Progenitor cell of endocrine pancreas (in vitro differentiated cells): ENCODE results near the gene ETFB. TPM values are rescaled to one million over a fixed set of nuclear protein-coding genes. Genes with fewer than 3 reads are reported as not detected.
A peak's percentile ranks its signal among the peaks of the same experiment; 100 is the strongest.

Experiments used
- DNase-seq: peaks from one replicate; pipeline ENCODE4 v3.0.0; 2021; ENCODE audit warnings: low spot score; ENCODE audit not compliant: unreplicated experiment
- H3K27ac Mint-ChIP-seq: 2 replicates; pipeline ENCODE4 v1.8.0; 2021; ENCODE audit warnings: mild to moderate bottlenecking, moderate library complexity, mixed read lengths
- H3K27me3 Mint-ChIP-seq: 2 replicates; pipeline ENCODE4 v1.8.0; 2021; ENCODE audit warnings: mixed read lengths
- H3K36me3 Mint-ChIP-seq: 2 replicates; pipeline ENCODE4 v1.8.0; 2022; ENCODE audit warnings: mixed read lengths; ENCODE audit not compliant: insufficient read depth
- H3K4me1 Mint-ChIP-seq: 2 replicates; pipeline ENCODE4 v1.8.0; 2021; ENCODE audit warnings: low read depth, mixed read lengths
- H3K4me3 Mint-ChIP-seq: 2 replicates; pipeline ENCODE4 v1.8.0; 2021; ENCODE audit warnings: low read depth, mild to moderate bottlenecking, moderate library complexity, mixed read lengths
- H3K9me3 Mint-ChIP-seq: 2 replicates; pipeline ENCODE4 v1.8.0; 2021; ENCODE audit warnings: low read depth, mixed read lengths
- total RNA-seq: library from RNA; stranded (reverse); gene quantifications from 2 replicates; pipeline ENCODE4 v1.2.1, GENCODE V29; 2021
- TF ChIP-seq, protein P1 (sequence below): fragments of 200-600 bp; sonication (generic); IDR thresholded peaks from one replicate; pipeline ENCODE4 v1.5.0; 2021; ENCODE audit warnings: antibody characterized with exemption, mild to moderate bottlenecking; ENCODE audit not compliant: unreplicated experiment

The ETFB gene
- total RNA-seq, 1 donor from 2014 or later = 63.2 TPM

DNA sequence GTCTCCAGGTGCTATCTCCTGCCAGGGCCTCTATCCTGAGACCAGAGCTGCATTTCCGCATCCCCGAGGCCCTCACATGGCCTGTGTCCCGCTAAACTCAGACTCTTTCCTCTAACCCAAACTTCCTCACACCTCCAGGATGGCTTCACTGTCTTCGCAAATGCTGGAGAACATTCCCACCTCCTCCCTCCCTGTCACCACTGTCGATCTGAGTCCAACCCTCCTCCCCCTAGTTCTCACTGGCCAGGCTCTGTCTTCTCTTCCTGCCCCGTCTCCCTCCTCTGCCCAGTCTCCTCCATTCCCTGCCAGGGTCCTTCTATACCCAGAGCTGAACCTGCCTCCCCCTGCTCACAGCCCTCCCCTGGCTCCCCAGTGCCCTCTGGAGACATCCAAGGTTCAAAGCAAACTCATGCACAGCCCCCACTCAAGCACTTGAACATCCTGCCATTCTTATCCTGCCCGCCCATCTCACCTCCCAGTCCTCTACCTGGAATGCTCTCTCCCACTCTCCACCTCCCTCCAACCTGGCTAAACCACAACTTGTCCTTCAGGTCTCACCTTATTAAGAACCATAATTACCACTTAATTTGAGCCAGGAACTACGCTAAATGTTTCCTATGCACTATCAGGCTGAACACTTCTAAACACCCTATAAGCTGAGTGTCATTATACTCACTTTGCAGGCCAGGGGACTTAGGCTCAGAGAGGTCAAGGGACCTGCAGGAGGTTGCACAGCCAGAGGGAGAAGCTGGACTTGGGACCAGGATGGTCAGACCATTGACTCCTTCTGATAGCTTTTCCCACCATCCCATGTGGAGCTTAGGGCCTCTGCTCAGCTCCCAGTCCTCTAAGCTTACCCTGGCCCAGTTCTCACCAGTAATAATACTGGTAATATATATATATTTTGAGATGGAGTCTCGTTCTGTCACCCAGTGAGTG lies 23.3 kb downstream of the ETFB start:
- no peak overlapping the region for H3K4me3 Mint-ChIP-seq
- TF ChIP-seq, protein P1, sequence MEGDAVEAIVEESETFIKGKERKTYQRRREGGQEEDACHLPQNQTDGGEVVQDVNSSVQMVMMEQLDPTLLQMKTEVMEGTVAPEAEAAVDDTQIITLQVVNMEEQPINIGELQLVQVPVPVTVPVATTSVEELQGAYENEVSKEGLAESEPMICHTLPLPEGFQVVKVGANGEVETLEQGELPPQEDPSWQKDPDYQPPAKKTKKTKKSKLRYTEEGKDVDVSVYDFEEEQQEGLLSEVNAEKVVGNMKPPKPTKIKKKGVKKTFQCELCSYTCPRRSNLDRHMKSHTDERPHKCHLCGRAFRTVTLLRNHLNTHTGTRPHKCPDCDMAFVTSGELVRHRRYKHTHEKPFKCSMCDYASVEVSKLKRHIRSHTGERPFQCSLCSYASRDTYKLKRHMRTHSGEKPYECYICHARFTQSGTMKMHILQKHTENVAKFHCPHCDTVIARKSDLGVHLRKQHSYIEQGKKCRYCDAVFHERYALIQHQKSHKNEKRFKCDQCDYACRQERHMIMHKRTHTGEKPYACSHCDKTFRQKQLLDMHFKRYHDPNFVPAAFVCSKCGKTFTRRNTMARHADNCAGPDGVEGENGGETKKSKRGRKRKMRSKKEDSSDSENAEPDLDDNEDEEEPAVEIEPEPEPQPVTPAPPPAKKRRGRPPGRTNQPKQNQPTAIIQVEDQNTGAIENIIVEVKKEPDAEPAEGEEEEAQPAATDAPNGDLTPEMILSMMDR = no peak
- peaks cover 7% of the 10 kb centered on the region for H3K36me3 Mint-ChIP-seq
- peak overlapping the region; percentile 20 for H3K27ac Mint-ChIP-seq
- DNase-seq = no peak
- peaks cover 7% of the 10 kb centered on the region for H3K4me1 Mint-ChIP-seq
- no peaks in the 10 kb centered on the region for H3K9me3 Mint-ChIP-seq
- H3K27me3 Mint-ChIP-seq = peaks cover 25% of the 10 kb centered on the region

- TF ChIP-seq, protein P1 = no peak
- Mint-ChIP-seq H3K4me1 (peaks cover 5% of the 10 kb centered on the region), H3K27ac (peak within 1 kb of the TSS; percentile 20)
These were observed 24.1 kb downstream of the ETFB start, which contains the start of gene VSIG10L for GRCh38 chr19:51341976-51342580. TSS of gene VSIG10L (minus strand) at chr19:51342139. CDS start at chr19:51342124, 15 bp downstream.

DNA sequence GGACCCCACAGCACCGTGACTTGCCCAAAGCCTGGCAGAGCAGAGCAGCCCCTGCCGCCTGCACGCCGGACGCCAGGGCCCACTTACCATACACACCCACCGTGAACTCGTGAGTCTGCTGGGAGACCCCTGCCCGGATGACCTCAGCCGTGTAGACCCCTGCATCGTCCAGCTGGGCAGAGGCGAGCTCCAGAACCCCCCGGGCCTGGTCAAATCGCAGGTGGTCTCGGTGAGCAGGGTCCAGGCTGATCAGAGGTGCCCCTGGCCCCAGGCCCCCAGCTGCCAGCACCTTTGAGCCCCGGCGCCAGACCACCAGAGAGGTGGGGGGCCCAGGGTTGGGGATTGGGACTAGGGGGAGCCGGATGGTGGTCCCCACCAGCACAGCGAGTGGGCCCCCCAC lies 25.1 kb downstream of the ETFB start:
- Mint-ChIP-seq H3K36me3 (peaks cover 7% of the 10 kb centered on the region), H3K4me1 (peaks cover 5% of the 10 kb centered on the region), H3K4me3 (peak overlapping the region; percentile 40), H3K27ac (peak overlapping the region; percentile 29), H3K9me3 (no peaks in the 10 kb centered on the region), H3K27me3 (peaks cover 25% of the 10 kb centered on the region)
- TF ChIP-seq, protein P1 = no peak
- DNase-seq = no peak

More at GRCh38 chr19:51341976-51342580, 24.1 kb downstream of the ETFB start, which contains the start of gene VSIG10L:
- DNase-seq = no peak
- Mint-ChIP-seq H3K9me3 (no peaks in the 10 kb centered on the region), H3K27me3 (peaks cover 25% of the 10 kb centered on the region), H3K36me3 (peaks cover 7% of the 10 kb centered on the region), H3K4me3 (peak within 1 kb of the TSS; percentile 40)

- Mint-ChIP-seq H3K4me3 (peak overlapping the region; percentile 80), H3K9me3 (no peaks in the 10 kb centered on the region), H3K4me1 (peaks cover 5% of the 10 kb centered on the region), H3K27me3 (peaks cover 25% of the 10 kb centered on the region), H3K27ac (peak overlapping the region; percentile 93), H3K36me3 (peaks cover 4% of the 10 kb centered on the region)
- peak; percentile 93 for DNase-seq
- TF ChIP-seq, protein P1 = peak; percentile 35
These were observed 26.2 kb downstream of the ETFB start for GRCh38 chr19:51339687-51340656.
